ENCODE measurements around the gene EMD.

DNA sequence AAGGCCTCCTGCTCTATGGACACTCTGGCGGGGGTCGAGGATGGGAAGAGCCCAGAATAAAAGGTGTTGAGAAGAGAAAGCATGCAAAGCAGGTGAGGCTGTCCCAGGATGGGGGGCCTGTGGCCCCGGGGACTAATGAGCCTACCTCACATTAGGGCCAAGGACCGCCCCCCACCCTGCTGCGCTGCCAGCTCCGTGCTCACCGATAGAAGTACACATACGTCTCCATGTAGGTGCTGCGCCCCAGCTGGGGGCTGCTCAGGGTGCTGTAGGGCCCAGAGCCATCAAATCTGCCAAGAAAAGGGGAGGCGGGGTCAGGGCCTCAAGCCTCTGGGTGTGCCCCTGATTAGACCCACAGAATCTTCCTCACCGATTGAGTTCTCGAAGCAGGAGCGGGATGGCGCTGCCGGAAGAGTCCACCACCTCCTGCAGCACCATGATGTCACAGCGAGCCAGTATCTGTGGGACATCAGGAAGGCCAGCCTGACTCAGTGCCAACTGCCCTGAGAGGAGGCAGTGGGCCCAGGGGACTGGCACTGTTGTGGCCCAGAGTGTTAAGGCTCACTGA lies 25.6 kb downstream of the EMD start:
- no peak for TF ChIP-seq TAF1 (IDR thresholded peaks at IDR 0.05; ENCODE audit: borderline replicate concordance, insufficient read depth, low read length)
- TF ChIP-seq, protein P1, sequence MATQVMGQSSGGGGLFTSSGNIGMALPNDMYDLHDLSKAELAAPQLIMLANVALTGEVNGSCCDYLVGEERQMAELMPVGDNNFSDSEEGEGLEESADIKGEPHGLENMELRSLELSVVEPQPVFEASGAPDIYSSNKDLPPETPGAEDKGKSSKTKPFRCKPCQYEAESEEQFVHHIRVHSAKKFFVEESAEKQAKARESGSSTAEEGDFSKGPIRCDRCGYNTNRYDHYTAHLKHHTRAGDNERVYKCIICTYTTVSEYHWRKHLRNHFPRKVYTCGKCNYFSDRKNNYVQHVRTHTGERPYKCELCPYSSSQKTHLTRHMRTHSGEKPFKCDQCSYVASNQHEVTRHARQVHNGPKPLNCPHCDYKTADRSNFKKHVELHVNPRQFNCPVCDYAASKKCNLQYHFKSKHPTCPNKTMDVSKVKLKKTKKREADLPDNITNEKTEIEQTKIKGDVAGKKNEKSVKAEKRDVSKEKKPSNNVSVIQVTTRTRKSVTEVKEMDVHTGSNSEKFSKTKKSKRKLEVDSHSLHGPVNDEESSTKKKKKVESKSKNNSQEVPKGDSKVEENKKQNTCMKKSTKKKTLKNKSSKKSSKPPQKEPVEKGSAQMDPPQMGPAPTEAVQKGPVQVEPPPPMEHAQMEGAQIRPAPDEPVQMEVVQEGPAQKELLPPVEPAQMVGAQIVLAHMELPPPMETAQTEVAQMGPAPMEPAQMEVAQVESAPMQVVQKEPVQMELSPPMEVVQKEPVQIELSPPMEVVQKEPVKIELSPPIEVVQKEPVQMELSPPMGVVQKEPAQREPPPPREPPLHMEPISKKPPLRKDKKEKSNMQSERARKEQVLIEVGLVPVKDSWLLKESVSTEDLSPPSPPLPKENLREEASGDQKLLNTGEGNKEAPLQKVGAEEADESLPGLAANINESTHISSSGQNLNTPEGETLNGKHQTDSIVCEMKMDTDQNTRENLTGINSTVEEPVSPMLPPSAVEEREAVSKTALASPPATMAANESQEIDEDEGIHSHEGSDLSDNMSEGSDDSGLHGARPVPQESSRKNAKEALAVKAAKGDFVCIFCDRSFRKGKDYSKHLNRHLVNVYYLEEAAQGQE (IDR thresholded peaks at IDR 0.05; ENCODE audit: insufficient read depth in 1 of 2, low read depth in 2 of 2, low read length in 2 of 2) = no peak
- no peak for TF ChIP-seq POLR2AphosphoS5 (IDR thresholded peaks at IDR 0.05; ENCODE audit: low read depth, low read length)
- TF ChIP-seq SIN3A (IDR thresholded peaks at IDR 0.05; ENCODE audit: borderline replicate concordance, insufficient read depth, low read length) = no peak

All from PFSK-1 (cell line).